GM18868 (cell line): ENCODE measurements around the gene TCN1.
"Not testable (repeated sequence)": the region's sequence is repeated elsewhere in the genome, so short reads cannot be mapped to it uniquely, and the experiment has no call there.

ENCODE experiments used
- ATAC-seq: cut with Tn5 transposase; IDR thresholded peaks from one replicate; pipeline ENCODE4 v1.9.1; 2021; ENCODE audit warnings: mild to moderate bottlenecking, moderate library complexity; ENCODE audit not compliant: unreplicated experiment

Gene TCN1

DNA sequence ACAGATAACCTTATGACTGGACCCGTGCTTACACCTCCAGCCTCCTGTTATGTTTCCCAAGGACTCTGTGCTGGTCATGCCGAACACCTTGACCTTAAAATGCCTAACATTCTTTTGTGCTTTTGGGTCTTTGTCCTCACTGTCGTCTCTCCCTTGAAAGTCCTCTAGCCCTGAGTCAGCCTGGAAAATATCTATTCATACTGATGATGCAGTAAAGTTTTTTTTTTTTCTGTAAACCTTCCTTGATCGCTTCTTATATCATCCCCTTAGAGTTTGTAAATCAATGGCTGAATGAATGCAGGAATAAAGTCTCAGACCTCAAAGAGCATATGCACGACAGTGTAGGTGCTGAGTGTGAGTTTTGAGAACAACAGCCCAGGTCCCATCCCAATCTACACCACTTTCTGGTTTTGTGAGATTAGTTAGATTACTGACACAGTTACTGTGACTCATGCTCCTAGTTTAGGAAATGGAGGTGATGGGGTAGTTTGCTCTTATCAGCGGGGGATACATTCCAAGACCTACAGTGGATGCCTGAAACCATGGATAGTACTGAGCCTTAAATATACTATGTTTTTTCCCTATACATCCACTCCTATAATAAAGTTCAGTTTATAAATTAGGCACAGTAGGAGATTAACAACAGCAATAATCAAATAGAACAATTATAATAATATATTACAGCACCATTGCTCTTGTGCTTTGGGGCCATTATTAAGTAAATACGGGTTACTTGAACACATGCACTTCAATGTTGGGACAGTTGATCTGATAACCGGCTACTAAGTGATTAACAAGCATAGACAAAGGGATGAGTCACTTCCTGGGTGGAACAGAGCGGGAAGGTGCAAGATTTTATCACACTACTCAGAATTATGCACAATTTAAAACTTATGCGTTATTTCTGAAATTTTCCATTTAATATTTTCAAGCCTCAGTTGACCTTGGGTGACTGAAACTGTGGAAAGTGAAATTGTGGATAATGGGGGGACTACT, 8.6 kb downstream of the TCN1 start:
- ATAC-seq: no peak

DNA sequence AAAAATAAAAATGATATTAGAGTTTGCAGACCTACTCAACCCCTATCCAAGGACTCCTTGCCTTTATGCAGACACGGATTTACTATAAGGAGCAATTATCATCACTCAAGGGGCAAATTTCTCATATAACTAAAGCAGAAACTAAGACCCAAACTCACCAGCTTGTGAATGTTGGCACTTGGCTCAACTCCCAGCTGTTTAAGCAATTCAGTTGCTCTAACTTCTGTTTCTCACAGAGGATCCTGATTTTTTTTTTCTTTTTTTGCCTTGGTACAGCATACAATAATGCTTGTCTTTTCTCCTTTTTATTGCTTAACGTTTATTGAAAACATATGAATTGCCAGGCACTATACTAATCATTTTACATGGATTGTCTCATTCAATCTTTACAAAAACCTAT, 11.4 kb downstream of the TCN1 start:
- ATAC-seq: no peak

DNA sequence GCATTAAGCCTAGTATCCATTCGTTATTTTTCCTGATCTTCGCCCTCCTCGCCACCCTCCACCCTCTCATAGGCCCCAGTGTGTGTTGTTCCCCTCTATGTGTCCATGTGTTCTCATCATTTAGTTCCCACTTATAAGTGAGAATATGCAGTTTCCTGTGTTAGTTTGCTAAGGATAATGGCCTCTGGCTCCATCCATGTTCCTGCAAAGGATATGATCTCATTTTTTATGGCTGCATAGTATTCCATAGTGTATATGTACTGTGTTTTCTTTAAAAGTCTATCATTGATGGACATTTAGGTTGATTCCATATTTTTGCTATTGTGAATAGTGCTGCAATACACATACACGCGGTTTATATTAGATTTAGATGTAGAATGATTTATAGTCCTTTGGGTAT, 14.9 kb downstream of the TCN1 start:
- ATAC-seq: not testable (repeated sequence)

DNA sequence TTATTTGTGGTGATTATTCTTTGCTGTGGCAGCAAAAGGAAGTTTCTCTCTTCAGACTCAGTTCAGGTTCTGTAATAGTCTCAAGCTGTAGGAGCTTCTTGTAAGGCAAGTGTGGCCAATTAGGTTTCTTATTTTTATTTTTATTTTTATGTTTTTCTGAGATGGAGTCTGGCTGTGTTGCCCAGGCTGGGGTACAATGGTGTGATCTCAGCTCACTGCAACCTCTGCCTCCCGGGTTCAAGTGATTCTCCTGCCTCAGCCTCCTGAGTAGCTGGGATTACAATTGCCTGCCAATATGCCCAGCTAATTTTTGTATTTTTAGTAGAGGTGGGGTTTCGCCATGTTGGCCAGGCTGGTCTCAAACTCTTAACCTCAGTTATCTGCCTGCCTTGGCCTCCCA, 16.7 kb downstream of the TCN1 start:
- not testable (repeated sequence) for ATAC-seq

DNA sequence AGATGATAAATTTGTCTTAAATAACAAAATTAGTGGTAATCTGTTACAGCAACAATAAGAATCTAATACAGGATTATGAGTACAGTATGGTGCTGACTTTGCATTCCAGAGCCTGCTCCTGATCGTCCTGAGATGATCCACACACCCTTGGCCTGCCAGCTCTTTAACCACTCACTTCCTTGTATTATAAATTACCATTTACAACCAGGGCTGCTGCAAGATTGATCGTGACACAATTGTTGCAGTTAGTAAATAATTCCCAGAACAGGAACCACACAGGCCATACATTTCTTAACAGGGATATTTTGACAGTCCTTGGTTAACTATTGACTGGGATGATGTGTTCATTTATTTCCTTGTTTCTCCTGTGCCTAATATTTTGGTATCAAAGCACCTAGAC, 17.2 kb downstream of the TCN1 start:
- ATAC-seq: no peak

DNA sequence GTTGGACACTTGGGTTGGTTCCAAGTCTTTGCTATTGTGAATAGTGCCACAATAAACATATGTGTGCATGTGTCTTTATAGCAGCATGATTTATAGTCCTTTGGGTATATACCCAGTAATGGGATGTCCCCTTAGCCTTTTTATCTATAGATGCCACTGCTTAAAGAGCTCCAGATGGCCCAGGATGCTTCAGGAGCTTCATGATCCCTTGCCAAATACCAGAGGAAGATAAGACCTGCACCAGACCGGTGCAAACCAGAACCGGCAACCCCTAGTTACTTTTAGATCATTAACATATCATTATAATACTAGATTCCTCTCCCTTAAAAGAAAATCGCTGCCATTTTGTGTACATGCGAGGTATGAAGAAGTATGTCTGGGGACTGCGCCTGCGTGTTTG, 17.8 kb downstream of the TCN1 start:
- not testable (repeated sequence) for ATAC-seq

DNA sequence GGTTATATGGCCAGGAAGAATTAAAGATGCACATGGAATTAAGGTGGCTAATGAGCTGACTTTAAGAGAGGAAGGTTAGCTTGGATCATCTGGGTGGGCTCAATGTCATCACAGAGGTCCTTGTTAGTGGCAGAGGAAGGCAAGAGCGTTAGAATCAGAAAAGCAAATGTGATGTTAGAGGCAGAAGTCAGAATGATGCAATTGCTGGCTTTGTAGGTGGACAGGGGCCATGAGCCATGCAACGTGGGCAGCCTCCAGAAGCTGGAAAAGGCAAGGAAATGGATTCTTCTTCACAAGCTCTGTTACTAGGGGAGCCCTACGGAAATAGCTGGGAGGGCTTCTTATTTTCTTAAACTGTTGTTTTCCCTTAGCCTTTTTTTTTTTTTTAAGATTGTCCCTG, 18.7 kb downstream of the TCN1 start:
- ATAC-seq: no peak

DNA sequence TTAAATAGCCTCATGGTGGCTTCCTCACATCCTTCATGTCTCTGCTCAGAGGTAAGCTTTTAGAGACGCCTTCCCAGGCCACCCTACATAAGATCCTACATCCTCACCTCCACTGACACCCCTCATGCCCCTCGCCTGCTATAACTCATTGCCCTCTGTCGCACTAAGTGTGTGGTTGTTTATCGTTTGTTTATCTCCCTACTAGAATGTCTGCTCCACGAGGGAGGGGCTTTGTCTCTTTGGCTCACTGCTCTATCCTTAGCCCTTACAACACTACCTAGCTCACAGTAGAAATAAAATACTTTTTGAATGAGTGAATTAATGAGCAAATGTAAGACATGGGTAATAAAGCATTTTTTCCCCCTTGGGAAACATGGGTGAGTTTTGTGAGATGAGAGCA, 19.7 kb downstream of the TCN1 start:
- ATAC-seq: no peak

DNA sequence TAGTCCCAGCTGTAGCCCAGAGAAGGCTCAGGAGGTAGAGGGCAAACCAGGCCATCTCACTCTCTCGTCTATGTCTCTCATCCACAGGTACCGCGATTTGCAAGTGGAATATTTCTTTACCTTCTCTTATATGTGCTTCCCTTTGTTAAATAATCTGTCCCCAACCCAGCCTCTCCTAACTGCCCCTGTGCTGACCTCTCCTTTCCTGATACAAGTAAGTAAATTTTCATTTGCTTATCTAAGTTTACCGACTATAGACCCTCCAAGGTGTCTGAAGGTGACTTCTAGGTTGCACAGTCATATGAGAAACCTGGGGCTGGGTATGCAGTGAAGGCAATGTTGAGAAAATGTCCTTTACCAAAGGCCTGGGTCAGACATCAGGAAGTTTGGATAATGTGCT, 20.9 kb downstream of the TCN1 start, which contains the start of gene CBLIF:
Gene CBLIF, minus strand, starts transcription at position 101 of the 400 bp plus-strand sequence. Its CDS starts 46 bp downstream, at position 55.
- ATAC-seq: no peak

DNA sequence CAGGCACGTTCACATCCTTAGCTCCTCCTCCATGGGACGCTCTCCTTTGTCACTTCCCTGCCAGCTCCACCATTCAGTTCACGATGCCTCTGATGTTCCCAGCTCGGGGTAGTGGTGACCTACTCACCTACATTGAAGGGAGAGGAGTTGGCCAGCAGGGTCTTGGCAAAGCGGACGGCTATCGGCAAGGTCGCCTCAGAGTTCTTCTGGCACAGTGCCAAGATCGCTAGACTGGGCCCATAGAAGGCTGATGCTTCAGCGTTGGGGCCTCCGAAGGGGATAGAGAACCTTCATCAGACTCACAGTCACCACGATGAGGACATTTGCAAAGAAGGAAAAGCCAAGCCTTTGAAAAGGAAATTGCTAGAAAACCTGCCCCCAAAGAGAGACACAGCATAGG, 24.0 kb downstream of the TCN1 start:
- no peak for ATAC-seq

DNA sequence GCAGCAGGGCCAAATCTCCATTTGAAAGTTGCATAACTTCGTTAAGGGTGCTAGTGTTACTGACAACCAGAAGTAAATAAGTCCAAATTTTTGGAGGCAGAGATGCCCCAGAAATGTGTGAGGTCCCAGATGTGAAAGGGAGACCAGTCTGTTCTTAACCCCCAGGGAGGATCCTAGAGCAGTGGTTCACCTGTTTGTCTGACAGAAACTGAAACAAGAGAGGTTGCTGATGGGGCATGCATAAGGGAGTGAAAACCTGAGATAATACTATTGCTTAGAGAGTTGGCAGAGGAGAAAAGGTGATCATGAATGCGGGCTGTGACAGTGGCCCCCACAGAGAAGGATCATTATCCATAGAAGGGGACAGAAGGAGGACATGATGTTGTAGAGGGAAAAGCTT, 24.8 kb downstream of the TCN1 start:
- ATAC-seq: no peak

DNA sequence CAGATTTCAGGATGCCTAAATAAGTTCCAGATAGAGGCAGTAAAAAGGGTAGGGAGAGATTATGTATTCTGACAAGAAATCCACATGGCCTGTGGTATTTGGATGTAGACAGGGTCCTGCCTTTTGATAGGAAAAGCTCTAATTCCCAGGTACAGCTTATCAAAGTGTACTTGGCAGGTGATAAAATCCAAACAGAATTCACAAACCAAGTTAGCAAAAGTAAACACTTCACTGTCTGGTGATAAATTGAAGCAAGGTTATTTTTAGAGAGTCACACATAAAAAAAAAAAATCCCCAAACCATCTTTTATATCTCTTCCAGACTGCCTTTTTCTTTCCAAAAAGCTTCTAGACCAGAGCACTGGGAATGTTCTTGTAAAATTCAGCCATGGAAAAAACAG, 26.7 kb downstream of the TCN1 start:
- ATAC-seq: no peak

DNA sequence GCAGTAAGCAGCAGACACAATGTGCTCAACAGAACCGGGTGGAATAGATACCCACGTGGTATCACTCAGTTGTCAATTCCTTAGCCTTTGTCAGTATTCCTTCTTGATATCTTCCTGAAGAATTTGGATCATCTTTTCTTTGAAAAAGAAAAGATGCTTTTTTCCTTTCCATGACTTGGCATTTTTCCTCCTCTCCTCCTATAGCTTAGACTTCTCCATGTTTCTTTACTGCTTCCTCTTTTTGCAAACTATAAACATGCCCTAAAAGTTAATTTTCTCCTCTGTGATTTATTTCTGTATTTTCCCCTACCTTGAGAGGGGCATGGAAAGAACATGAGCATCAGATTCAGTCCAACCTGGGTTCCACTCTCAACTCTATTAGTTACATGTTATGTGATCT, 32.7 kb downstream of the TCN1 start:
- ATAC-seq: no peak

DNA sequence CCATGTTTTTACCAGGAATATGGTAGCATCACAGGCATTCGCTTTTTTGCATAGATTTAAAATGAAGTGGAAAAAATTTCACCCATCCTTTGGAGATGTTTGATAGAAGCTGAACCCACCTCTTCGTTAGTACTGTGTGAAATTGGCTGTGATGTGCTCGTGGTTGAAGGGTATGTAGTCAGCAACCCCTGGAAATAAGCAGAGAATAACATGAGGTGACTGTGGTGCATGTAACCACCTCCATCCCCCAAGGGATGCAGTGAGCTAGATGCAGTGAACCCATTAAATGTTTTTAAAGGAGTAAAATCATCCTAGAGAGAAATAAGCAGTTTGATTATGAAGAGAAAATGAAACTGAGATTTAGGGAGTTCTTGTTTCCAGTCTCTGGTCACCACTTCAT, 36.9 kb downstream of the TCN1 start:
- no peak for ATAC-seq

DNA sequence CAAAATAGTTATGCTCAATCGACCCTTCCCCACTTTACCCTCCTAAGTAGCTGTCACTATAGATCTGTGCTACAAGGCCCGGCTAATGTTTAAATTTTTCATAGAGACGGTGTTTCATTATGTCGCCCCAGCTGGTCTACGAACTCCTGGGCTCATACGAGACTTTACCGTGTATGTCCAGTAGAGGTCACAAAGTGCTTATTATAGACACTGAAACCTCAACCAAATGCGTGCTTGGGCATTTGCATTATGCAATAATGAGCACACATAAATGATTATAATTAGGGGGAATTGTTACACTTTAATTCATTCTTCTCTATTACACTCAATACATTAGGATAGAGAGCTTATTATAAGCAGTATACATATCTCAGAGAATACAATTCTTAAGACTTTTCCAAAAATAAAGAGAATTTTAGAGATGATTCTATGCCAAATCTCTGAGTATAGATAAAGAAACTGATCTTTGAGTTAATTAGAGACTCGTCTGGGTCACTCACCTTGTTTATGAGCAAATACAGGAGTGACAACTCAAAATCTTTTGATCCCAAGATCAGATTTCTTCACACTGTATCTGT, 43.2 kb downstream of the TCN1 start:
- peak; percentile 89 for ATAC-seq

DNA sequence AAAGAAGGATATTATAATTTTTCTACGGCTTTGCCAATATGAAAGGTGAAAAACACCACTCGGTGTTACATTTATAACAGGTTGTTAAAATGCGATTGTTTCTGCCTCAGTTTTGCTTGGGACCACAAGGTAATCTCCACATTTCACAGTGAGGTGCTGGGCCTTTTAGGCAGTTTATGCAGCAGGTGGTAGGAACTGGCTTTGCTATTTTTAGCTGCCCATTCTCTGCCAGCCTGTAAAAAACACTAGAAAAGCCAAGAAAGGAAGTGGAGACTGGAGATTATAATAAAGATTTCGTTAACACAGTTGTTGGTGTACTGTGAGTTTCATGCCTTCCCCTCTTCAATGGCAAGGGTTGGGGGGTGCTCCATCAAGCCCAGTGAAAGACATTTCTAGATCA, 47.7 kb downstream of the TCN1 start:
- ATAC-seq: no peak

DNA sequence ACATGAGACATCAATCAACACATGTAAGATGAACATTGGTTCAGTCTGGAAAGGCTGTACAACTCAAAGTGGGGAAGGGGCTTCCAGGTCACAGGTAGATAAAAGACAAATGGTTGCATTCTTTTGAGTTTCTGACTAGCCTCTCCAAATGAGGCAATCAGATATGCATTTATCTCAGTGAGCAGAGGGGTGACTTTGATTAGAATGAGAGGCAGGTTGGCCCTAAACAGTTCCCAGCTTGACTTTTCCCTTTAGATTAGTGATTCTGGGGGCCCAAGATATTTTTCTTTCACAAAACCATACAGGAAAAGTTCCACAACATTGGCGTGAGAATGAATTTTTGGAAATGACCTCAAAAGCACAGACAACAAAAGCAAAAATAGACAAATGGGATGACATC, 49.9 kb downstream of the TCN1 start:
- ATAC-seq: not testable (repeated sequence)

DNA sequence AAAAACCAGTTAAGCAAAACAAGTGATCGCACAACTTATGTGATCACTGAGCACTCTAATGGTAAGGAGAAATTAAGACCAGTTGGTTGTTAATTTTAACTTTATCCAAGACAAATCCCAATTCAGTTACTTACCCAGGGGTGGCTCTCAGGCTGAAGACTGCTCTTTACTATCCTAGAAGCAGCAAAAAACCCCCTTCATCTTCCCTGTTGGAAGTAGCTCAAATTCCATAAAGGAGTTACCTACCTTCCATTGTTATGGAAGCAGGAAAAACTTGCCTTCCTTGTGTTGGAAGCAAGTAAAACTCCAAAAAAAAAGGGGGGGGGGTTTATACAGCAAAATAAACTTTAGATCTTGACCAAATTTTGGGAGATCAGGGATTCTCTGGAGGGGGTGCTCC, 50.5 kb downstream of the TCN1 start:
- ATAC-seq: no peak

DNA sequence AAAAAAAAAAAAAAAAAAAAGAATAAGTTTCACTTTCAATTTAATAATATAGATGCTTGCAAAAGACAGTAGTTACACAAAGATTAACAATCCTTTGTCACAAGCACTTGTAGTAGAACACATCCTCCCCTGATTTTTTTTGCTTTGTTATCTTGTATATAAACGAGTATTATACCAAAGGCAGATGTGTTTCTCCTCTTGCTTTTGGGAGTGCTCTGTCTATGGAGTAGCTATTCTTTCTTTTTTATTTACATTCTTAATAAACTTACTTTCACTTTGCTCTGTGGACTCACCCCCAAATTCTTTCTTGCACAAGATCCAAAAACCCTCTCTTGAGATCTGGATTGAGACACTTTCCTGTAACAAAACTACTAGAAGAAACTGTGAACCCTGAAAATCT, 52.3 kb downstream of the TCN1 start:
- no peak for ATAC-seq

DNA sequence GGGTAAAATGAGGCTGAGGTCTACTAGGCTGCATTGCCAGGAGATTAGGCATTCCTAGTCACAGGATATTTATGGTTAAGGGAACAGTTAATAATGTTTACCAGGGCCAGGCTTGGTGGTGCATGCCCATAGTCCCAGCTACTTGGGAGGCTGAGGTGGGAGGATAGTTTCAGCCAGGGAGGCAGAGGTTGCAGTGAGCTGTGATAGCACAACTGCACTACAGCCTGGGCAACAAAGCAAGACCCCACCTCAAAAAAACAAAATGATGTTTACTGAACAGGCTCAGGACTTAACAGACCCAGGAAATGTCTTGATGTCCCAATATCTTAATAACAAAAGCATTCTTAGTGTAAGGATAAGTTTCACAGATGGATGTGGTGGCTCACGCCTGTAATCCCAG, 52.9 kb downstream of the TCN1 start:
- no peak for ATAC-seq

DNA sequence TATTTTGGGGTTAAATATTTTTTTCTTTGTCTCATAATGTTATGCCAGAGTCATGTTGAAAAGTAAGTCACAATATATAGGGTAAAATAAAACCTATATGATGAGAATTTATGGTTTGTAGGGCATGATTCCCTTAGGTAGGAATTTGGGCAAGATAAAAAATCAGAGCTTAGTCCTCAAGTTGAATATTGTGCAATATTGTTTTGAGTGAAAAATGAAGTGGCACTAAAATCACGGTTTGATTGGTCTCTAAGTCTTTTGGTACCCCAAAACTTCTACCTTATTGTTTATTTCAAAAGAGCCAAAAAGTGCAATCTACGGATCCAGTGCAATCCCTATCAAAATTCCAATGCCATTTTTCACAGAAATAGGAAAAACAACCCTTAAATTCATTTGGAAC, 54.1 kb downstream of the TCN1 start:
- no peak for ATAC-seq

DNA sequence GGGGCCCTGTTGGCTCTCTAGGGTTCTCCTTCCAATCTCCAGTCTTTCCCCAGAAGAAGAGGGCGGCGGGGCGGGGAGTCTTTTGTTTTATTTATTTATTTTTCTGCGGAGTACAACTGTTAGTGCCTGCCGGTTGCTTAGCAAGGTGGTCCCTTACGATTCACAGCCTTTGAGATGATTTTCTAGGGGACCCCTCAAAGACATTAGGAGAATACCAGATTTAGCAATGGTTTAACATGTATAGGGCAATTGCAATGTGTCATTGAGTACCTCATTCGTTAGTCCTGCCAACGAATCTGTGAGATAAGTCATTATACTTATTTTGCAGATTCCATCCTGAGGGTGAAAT, 55.4 kb downstream of the TCN1 start:
- peak; percentile 9 for ATAC-seq
